Endothelial cell (in vitro differentiated cells): ENCODE results near the gene DUSP3. TPM values are rescaled to one million over a fixed set of nuclear protein-coding genes. Genes with fewer than 3 reads are reported as not detected.
A peak's percentile ranks its signal among the peaks of the same experiment; 100 is the strongest.

Experiments used
- DNase-seq: peaks from one replicate; pipeline ENCODE4 v3.0.0; 2021; ENCODE audit warnings: low spot score
- H3K27ac Mint-ChIP-seq: one replicate; pipeline ENCODE4 v1.8.0; 2021; ENCODE audit warnings: mixed read lengths, inconsistent platforms; ENCODE audit not compliant: unreplicated experiment
- H3K27me3 Mint-ChIP-seq: one replicate; pipeline ENCODE4 v1.8.0; 2021; ENCODE audit warnings: mild to moderate bottlenecking, moderate library complexity, mixed read lengths, inconsistent platforms; ENCODE audit not compliant: unreplicated experiment
- H3K36me3 Mint-ChIP-seq: one replicate; pipeline ENCODE4 v1.8.0; 2021; ENCODE audit warnings: mild to moderate bottlenecking, low read depth, mixed read lengths, inconsistent platforms; ENCODE audit not compliant: unreplicated experiment
- H3K4me1 Mint-ChIP-seq: one replicate; pipeline ENCODE4 v1.8.0; 2021; ENCODE audit warnings: mild to moderate bottlenecking, mixed read lengths, inconsistent platforms; ENCODE audit not compliant: unreplicated experiment
- H3K4me3 Mint-ChIP-seq: one replicate; pipeline ENCODE4 v1.8.0; 2021; ENCODE audit warnings: mild to moderate bottlenecking, mixed read lengths, inconsistent platforms; ENCODE audit not compliant: unreplicated experiment
- H3K9me3 Mint-ChIP-seq: one replicate; pipeline ENCODE4 v1.8.0; 2021; ENCODE audit warnings: mixed read lengths, inconsistent platforms; ENCODE audit not compliant: unreplicated experiment
- total RNA-seq: library from RNA; stranded (reverse); fragmentation: NEBNext Ultra II Directional; extraction: Animal tissue kit (Norgen Biotek cat#: 25700); gene quantifications from one replicate; pipeline ENCODE4 v1.2.1, GENCODE V29; 2021; ENCODE audit not compliant: unreplicated experiment
- TF ChIP-seq, protein P1 (sequence below): fragments of 200-600 bp; sonication (generic); IDR thresholded peaks from one replicate; pipeline ENCODE4 v1.5.0; 2021; ENCODE audit warnings: antibody characterized with exemption; ENCODE audit not compliant: unreplicated experiment

Gene DUSP3
- total RNA-seq, 1 donor from 2014 or later = 41.4 TPM

DNA sequence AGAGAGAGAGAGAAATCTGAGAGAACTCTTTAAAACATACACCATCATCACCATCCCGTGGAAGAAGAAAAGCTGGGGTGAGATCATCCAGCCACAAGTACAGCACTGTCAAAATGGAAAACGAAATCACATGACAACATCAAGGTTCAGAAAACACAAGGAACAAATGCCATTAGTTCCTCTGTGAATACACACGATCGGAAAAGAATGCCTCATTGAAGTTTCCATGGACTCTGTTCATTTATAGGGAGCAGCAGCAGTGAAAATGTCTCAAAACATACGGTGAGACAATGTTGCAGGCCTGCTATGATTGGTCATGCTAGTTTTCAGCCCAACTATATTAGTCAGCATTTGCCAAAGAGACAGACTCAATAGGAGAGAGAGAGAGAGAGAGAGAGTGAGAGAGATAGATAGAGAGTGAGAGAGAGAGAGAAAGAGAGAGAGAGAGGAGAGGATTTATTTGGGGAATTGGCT, 5.9 kb upstream of the DUSP3 start:
- TF ChIP-seq, protein P1, sequence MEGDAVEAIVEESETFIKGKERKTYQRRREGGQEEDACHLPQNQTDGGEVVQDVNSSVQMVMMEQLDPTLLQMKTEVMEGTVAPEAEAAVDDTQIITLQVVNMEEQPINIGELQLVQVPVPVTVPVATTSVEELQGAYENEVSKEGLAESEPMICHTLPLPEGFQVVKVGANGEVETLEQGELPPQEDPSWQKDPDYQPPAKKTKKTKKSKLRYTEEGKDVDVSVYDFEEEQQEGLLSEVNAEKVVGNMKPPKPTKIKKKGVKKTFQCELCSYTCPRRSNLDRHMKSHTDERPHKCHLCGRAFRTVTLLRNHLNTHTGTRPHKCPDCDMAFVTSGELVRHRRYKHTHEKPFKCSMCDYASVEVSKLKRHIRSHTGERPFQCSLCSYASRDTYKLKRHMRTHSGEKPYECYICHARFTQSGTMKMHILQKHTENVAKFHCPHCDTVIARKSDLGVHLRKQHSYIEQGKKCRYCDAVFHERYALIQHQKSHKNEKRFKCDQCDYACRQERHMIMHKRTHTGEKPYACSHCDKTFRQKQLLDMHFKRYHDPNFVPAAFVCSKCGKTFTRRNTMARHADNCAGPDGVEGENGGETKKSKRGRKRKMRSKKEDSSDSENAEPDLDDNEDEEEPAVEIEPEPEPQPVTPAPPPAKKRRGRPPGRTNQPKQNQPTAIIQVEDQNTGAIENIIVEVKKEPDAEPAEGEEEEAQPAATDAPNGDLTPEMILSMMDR = no peak
- H3K4me1 Mint-ChIP-seq = peaks cover 16% of the 10 kb centered on the region
- DNase-seq = no peak
- no peaks in the 10 kb centered on the region for H3K36me3 Mint-ChIP-seq
- H3K27me3 Mint-ChIP-seq = peaks cover 2% of the 10 kb centered on the region
- no peaks in the 10 kb centered on the region for H3K9me3 Mint-ChIP-seq
- no peak overlapping the region for H3K4me3 Mint-ChIP-seq
- H3K27ac Mint-ChIP-seq = no peak overlapping the region

DNA sequence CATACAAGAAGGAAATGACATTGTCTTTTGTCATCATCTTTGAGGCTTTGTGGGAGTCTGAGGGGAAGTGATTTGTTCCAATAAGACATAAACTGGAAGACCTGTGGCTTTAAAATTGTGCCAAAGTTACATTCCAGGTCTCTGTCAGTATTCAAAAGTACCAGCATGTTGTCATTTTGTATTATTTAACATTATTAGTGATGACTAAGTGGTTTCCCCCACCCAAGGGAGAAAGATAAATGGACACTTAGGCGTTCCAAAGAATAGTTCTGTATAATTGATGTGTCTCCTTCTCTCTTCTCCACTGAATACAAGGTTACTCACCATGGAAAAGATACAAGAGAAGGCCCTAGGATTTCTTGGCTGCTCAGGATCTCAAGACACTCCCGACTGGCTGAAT, 5.3 kb upstream of the DUSP3 start:
- Mint-ChIP-seq H3K27ac (no peak overlapping the region), H3K36me3 (no peaks in the 10 kb centered on the region), H3K27me3 (peaks cover 3% of the 10 kb centered on the region), H3K4me1 (peaks cover 21% of the 10 kb centered on the region), H3K4me3 (no peak overlapping the region), H3K9me3 (no peaks in the 10 kb centered on the region)
- no peak for DNase-seq
- TF ChIP-seq, protein P1 = no peak

- Mint-ChIP-seq H3K4me1 (peaks cover 21% of the 10 kb centered on the region), H3K27me3 (peaks cover 3% of the 10 kb centered on the region), H3K36me3 (no peaks in the 10 kb centered on the region), H3K9me3 (no peaks in the 10 kb centered on the region), H3K27ac (no peak overlapping the region), H3K4me3 (no peak overlapping the region)
- TF ChIP-seq, protein P1 = no peak
- DNase-seq = no peak
Observed at GRCh38 chr17:43782913-43783680, 4.3 kb upstream of the DUSP3 start.

- Mint-ChIP-seq H3K27ac (peak within 1 kb of the TSS; percentile 82), H3K27me3 (peaks cover 7% of the 10 kb centered on the region), H3K4me3 (peak within 1 kb of the TSS; percentile 86), H3K4me1 (peaks cover 21% of the 10 kb centered on the region), H3K9me3 (no peaks in the 10 kb centered on the region), H3K36me3 (peaks cover 1% of the 10 kb centered on the region)
- TF ChIP-seq, protein P1 = no peak
- DNase-seq = no peak
Observed at GRCh38 chr17:43780135-43780534, 1.4 kb upstream of the DUSP3 start, which contains the start of gene CFAP97D1. CFAP97D1 (plus strand) TSS chr17:43780435; CDS start chr17:43780463, 28 bp downstream.
